HG02678 (cell line): Measurements from ENCODE around the gene SRPK3.
"Not testable (repeated sequence)": the region's sequence is repeated elsewhere in the genome, so short reads cannot be mapped to it uniquely, and the experiment has no call there.

Source experiments
- ATAC-seq: cut with Tn5 transposase; IDR thresholded peaks from one replicate; pipeline ENCODE4 v1.9.1; 2021; ENCODE audit warnings: mild to moderate bottlenecking, moderate library complexity; ENCODE audit not compliant: unreplicated experiment

Gene SRPK3, protein sequence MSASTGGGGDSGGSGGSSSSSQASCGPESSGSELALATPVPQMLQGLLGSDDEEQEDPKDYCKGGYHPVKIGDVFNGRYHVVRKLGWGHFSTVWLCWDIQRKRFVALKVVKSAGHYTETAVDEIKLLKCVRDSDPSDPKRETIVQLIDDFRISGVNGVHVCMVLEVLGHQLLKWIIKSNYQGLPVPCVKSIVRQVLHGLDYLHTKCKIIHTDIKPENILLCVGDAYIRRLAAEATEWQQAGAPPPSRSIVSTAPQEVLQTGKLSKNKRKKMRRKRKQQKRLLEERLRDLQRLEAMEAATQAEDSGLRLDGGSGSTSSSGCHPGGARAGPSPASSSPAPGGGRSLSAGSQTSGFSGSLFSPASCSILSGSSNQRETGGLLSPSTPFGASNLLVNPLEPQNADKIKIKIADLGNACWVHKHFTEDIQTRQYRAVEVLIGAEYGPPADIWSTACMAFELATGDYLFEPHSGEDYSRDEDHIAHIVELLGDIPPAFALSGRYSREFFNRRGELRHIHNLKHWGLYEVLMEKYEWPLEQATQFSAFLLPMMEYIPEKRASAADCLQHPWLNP

DNA sequence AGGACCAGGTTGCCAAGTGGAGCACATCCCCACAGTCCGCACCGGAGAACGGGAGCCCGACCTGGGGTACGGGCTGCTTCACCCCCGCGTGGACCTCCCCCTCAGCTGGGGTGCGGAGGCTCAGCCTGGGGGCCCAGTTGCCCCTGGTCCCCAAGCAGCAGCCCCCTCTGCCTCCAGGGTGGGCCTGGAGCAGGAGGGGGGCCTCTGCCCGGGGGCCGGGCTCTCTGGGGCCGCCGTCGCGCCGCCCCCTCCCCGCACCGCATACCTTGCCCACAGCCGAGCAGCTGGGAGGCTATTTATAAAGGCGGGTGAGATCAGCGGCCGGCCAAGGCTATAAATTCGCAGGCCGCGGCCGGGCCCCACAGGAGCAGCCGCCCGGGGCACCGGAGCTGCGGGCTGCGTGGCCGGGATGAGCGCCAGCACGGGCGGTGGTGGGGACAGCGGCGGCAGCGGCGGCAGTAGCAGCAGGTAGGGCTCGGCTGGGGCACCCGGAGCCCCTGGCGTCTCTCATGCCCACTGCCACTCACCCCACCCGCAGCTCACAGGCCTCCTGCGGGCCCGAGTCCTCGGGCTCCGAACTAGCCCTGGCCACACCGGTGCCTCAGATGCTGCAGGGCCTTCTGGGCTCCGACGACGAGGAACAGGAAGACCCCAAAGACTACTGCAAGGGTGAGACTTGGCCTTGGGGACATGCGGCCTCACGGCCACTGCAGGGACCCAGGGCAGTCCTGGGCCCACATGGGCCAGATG, at the start of gene SRPK3:
SRPK3 (plus strand) TSS at position 364 of the 750 bp plus-strand sequence; CDS start at position 410, 46 bp downstream.
- ATAC-seq, result no peak

DNA sequence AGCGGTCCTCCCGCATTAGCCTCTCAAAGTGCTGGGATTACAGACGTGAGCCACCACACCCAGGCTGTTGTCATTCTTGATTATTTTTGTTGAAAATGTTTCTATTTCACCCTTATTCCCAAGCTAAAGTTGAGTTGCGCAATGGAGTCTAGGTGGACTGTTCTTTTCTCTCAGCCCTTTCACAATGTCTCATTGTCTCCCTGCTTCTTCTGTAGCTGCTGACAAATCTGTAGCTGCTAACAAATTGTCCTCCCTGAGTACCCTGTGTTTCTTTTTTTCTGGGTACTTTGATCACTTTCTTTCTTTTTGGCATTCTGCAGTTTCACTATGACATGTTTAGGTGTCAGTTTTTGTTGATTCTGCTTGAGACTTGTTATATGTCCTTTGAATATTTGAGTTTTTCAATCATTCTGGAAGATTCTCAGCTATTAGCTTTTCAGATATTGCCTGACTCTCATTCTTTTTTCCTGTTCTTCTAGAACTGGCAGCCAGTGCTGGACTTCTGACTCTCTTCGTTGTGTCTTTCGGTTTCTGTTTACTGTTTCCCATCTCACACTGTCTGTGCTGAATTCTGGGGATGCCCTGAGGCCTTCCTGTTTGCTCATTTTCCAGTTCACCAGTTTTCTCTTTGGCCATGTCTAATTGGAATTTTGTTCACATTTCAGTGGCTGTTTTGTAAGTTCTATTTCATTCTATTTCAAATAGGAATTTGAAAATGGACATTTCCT, 49.6 kb upstream of the SRPK3 start:
- no peak for ATAC-seq

DNA sequence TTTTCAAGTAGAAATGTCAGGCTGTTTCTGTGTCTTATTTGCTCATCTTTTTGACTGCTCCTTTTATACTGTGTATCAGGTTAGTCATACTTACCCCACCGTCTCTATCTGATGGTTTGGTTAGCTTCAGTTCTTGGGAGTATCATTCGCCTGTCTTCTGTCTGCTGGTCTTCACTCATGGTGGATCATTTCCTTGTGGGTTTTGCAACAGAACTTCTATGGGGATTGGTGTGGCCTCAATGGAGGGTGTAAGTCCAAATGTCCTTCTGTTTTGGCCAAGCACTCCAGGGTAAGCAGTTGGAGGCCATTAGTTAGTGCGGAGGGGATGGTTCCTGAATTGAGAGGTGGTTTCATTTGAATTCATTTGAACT, 49.0 kb upstream of the SRPK3 start:
- ATAC-seq, result no peak

DNA sequence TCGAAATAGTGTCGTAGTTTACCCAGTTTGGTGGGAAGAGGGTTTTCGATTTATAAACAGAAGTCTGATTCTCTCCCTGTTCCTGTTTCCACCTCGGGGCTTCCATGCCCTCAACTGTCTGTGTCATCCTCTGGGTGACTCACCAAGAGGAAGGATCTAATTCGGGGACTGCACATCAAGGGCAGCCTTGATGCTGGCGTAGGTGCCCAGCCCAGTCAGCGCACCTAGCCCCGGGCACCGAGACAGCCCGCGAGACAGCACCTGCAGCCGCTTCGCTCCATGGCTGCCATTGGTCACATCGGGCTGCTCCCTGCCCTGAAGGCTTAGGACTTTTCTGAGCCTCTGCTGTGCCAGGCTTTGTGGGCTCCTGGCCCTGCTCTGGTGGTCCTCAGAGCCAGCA, 48.4 kb upstream of the SRPK3 start:
- ATAC-seq, result no peak

DNA sequence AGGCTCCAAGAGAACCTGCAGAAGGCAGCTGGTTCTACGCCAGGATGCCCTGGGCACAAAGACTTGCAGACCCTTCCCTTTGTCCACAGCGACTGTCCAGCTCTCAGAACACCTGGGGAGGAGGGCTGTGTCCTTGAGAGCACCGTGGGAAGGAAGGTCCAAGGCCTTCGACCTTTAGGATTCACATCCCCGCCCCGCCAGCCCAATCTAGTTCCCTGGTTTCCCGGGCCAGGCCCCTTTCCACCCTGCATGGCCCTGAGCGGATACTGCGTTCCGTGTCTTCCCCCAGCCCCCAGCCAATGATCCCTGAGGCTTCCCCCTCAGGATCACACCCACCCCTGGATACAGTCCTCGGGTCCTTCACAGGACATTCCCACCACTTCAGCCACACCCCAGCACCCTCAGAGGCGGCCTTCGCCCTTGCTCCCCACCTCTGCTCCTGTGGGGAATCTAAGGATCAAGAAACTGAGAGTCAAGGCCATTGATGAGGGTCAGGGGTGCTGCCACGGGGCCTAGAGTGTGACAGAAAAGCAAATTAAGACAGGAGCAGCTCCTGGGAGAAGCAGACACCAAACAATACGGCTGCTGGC, 47.1 kb upstream of the SRPK3 start:
- ATAC-seq, result no peak

DNA sequence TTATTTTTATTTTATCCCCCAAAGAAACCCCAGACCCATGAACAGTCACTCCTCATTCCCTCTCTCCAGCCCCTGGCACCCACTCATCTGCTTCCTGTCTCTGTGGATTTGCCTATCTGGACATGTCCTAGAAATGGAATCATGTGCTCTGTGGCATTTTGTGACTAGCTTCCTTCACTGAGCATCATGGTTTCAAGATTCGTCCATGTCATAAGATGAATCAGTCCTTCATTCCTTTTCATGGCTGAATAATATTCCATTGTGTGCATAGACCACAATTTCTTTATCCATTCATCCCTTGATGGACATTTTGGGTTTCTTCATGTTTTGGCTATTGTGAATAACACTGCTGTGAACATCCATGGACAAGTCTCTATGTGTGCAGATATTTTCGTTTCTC, 46.0 kb upstream of the SRPK3 start:
- ATAC-seq, result no peak

DNA sequence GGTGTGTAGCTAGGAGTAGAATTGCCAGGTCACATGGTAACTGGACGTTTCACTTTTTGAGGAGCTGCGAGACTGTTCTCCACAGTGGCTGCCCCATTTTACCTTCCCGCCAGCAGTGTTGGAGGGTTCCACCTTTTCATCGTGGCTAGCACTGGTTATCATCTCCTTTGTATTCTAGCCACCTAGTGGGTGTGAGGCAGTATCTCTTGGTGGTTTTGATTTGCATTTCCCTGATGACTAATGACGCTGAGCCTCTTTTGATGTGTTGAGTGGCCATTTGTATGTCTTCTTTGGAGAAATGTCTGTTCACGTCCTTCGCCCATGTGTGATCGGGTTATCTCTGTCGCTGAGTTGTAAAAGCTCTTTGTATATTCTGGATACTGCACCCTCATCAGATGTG, 45.6 kb upstream of the SRPK3 start:
- no peak for ATAC-seq

DNA sequence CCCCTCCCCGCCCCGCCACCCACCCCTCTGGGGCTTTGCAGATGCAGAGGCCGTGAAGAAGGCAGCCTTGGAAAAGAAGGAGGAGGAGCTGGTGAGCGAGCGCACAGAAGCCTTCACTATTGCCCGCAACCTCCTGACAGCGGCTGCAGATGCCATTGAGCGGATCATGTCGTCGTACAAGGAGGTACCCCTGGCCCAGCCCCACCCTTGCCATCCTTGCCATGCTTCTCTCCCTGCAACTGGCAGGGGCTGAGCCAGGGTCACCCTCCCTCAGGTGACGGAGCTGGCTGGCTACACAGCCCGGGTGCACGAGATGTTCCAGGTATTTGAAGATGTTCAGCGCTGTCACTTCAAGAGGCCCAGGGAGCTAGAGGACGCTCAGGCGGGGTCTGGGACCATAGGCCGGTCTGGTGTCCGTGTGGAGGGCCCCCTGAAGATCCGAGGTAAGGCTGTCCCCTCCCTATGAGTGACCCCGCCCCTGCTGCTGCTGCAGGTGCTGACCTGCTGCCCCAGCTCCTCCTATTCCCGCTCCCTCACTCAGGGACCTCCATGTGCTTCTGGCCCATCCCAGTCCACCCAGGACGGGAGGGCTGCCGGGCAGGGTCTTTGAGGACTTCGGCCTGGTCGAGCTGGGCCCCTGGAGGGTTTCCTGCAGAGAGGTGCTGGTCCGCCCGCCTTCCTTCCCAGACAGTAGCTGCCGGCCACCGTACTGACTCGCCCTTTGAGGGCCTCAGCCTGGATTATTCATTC, 44.6 kb upstream of the SRPK3 start:
- ATAC-seq, result no peak

DNA sequence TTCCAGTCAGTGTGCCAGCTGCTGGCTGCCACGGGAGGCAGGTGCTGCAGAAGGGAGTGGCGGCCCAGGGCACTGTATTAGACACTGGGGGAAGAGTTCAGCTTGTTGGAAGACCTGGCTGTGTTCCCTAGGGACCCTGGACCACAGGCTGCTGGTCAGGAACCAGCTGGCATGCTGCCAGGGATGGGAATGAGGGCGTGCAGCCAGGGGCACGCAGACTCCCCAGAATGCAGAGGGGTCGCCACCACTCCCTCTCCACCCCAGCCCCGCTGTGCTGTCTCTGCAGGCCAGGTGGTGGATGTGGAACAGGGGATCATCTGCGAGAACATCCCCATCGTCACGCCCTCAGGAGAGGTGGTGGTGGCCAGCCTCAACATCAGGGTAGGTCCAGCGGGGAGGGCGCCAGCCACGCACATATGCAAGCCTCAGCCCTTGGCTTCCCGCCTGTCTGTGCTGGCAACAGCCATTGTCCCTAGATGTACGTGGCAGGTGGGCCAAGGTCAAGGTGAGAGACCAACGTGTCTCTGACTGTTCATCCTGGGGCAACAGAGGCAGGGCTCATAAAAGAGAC, 43.9 kb upstream of the SRPK3 start:
- ATAC-seq, result no peak

DNA sequence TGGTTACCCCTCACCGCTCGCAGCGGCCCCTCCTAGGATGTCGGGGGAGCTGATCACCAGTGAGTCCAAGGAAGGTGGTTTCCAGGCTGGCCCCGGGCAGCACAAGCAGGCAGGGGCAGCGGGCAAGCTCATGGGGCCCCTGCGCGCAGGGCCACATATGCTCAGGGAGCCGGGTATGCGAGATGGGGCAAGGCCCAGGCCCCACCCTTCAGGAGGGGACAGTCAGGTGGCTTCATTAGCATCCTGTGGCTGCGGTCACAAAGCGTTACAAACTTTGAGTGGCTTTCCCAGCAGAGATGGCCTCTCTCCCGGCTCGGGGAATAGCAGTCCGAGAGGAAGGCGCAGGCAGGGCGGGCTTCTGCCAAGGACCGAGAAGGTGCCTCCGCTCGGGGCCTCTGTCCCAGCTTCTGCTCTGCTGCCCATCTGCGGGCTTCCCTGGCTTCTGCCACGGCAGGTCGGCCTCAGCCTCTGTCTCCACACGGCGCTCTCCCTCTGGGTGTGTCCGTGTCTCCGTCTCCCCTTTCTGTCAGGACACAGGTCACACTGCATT, 42.7 kb upstream of the SRPK3 start:
- no peak for ATAC-seq

DNA sequence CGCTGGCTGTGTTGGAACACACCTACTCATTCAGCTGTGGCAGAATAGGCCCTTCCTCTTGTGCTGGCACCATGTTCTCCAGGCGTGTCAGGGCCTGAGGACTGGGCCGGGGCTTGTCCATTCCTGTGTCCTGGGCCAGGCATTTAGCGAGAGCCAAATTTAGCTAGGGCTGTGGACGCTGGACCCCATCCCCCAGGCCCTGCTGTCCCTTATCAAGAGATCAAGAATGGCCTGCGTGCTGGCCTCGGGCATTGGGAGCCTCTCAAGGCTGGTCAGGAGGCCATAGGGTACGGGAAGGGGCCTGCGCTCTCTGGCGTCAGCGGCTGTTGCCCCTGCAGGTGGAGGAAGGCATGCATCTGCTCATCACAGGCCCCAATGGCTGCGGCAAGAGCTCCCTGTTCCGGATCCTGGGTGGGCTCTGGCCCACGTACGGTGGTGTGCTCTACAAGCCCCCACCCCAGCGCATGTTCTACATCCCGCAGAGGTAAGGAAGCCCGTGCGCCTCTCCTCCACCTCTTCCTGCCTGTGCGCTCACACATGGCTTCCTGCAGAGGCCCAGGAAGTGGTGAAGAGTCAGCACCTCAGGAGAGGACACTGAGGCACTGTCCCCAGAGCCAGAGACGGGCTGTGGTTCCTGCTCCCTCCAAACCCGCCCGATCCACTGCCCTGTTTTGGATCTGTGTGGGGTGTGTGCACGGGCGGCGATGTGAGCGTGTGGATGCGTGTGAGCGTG, 40.9 kb upstream of the SRPK3 start:
- no peak for ATAC-seq

DNA sequence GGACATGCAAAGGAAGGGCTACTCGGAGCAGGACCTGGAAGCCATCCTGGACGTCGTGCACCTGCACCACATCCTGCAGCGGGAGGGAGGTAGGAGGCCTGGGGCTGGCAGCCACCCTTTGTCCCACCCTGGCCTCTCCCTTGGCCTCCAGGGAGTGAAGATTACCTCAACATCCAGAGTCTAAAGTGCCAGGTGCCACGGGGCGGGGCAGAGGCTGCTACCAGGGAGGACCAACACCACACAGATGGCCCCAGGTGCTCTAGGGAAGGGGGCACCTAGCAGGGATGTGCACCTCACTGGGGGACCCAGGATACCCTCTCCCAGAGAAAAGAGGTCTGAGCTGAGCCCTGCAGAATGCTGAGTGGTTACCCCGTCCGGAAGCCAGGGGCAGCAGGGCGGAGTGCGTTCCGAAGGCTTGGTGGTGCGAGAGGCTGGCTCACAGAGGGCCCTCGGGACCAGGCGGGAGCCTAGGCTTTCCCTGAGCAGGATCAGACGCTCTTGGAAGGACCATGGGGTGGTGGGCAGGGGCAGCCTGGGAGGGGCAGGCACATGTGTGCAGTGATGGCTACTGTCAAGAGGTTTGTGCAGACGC, 40.1 kb upstream of the SRPK3 start:
- ATAC-seq, result no peak

DNA sequence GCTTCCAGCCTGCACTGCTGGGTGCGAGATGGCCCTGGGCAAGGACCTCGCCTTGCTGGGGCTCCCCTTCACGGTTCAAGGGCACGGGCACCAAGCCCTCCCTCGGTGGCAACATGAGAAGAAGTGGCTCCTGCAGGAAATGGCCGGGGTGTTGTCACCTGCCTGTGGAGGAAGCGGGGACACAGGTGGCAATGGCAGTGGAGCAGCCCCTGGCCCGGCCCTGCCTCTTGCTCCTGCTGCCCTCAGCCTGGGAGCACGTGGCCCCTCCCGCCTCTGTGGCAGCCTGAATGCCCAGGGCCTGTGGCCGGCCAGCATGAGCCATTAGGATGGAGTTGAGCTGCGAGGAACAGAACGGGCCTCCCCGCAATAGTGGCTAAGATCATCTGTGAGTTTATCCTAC, 39.4 kb upstream of the SRPK3 start:
- no peak for ATAC-seq

DNA sequence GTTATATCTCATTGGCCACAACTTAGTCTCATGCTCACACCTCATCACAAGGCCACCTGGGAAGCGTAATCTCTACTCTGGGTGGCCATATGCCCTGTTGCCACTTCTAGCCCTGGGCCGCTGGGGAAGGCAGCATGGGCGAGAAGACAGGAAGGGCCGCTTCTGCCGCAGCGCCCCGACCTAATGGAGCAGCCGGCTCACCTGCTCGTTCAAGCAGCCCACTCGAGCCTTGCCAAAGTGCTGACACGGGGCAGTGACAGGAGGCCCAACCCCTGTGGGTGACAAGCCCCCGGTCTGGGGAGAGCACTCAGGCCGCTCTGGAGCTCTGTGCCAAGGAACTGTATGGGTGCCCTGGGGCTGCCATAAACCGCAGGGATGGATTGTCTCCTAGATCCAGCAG, 38.7 kb upstream of the SRPK3 start:
- ATAC-seq, result not testable (repeated sequence)

DNA sequence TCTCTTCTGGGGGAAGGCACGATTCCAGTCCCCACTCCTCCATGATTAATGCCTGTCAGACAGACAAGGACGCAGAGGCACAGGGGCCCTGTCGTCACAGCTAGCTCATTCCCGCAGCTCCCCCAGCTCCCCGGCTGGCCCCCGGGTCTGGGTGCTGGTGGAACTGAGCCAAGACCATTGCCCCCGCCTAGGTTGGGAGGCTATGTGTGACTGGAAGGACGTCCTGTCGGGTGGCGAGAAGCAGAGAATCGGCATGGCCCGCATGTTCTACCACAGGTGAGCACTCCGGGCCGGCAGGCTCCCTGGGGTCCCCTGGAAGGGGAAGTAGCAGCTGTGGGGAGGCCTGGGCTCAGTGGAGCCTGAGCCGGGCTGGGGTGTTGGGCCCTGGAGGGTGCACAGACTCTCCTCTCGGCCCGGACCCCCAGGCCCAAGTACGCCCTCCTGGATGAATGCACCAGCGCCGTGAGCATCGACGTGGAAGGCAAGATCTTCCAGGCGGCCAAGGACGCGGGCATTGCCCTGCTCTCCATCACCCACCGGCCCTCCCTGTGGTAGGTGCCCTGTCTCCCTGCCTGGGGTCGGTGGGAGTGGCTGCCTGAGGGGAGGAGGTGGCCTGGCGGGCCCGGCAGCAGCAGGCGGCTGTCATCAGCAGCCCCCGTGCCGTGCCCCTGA, 37.9 kb upstream of the SRPK3 start:
- not testable (repeated sequence) for ATAC-seq

DNA sequence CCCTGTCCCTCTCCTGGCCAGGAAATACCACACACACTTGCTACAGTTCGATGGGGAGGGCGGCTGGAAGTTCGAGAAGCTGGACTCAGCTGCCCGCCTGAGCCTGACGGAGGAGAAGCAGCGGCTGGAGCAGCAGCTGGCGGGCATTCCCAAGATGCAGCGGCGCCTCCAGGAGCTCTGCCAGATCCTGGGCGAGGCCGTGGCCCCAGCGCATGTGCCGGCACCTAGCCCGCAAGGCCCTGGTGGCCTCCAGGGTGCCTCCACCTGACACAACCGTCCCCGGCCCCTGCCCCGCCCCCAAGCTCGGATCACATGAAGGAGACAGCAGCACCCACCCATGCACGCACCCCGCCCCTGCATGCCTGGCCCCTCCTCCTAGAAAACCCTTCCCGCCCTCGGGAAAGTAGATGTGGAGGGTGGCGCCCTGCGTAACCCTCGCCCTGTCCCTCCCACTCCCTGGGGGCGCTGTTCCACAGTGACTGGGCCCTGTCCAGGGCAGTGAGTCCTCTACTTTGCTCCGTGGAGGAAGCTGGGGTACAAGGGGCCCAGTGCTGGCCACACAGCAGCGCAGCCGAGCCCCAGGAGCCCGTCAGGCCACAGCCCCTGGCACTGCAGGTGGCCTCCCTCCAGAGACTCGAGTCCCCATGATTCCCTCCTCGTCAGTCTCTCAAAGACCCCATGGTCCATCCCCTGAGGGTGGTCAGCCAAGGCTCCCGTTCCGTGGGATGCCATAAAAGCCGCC, 37.2 kb upstream of the SRPK3 start:
- not testable (repeated sequence) for ATAC-seq
